Astrocyte (in vitro differentiated cells and primary cell): ENCODE data around the gene CNTN2. TPM values are rescaled to one million over a fixed set of nuclear protein-coding genes. Genes with fewer than 3 reads are reported as not detected.

ENCODE experiments used
- DNase-seq: peaks from one replicate; pipeline ENCODE4 v3.0.0-alpha.2; 2010; ENCODE audit warnings: low read depth
- FAIRE-seq: peaks from 2 replicates; lab custom pipeline; 2011; peaks lifted over from hg19 to GRCh38; lab: Jason Lieb, UNC
- H2AFZ ChIP-seq: 2 replicates; pipeline ENCODE4 v1.6.0; 2012; ENCODE audit warnings: low read depth, low read length, inconsistent platforms
- H3K27ac ChIP-seq: 2 replicates; pipeline ENCODE4 v1.5.1; 2011; ENCODE audit warnings: low read depth, low read length, inconsistent platforms
- H3K27me3 ChIP-seq: 2 replicates; pipeline ENCODE4 v1.6.0; 2011; ENCODE audit warnings: low read length, inconsistent platforms; ENCODE audit not compliant: insufficient read depth
- H3K36me3 ChIP-seq: 2 replicates; pipeline ENCODE4 v1.5.1; 2011; ENCODE audit warnings: low read length, inconsistent platforms; ENCODE audit not compliant: insufficient read depth
- H3K4me1 ChIP-seq: 2 replicates; pipeline ENCODE4 v1.5.1; 2011; ENCODE audit warnings: low read length, inconsistent platforms; ENCODE audit not compliant: insufficient read depth
- H3K4me2 ChIP-seq: 2 replicates; pipeline ENCODE4 v1.6.0; 2012; ENCODE audit warnings: low read length, inconsistent platforms
- H3K4me3 ChIP-seq: 2 replicates; pipeline ENCODE4 v1.5.1; 2011; ENCODE audit warnings: low read depth, mild to moderate bottlenecking, low read length, inconsistent platforms; ENCODE audit not compliant: insufficient read depth
- H3K79me2 ChIP-seq: 2 replicates; pipeline ENCODE4 v1.6.0; 2012; ENCODE audit warnings: mild to moderate bottlenecking, low read length, inconsistent platforms; ENCODE audit not compliant: insufficient read depth
- H3K9ac ChIP-seq: 2 replicates; pipeline ENCODE4 v1.6.0; 2012; ENCODE audit warnings: mild to moderate bottlenecking, low read length, inconsistent platforms
- H3K9me3 ChIP-seq: 2 replicates; pipeline ENCODE4 v1.5.1; 2012; ENCODE audit warnings: low read depth, mild to moderate bottlenecking, low read length, inconsistent platforms; ENCODE audit not compliant: insufficient read depth
- H4K20me1 ChIP-seq: 2 replicates; pipeline ENCODE4 v1.6.0; 2012; ENCODE audit warnings: low read length, inconsistent platforms; ENCODE audit not compliant: insufficient read depth
- H3K27ac Mint-ChIP-seq: one replicate; pipeline ENCODE4 v1.8.0; 2021; ENCODE audit warnings: mild to moderate bottlenecking, mixed read lengths; ENCODE audit not compliant: unreplicated experiment
- H3K27me3 Mint-ChIP-seq: one replicate; pipeline ENCODE4 v1.8.0; 2021; ENCODE audit warnings: low read depth, mixed read lengths; ENCODE audit not compliant: unreplicated experiment
- H3K36me3 Mint-ChIP-seq: one replicate; pipeline ENCODE4 v1.8.0; 2021; ENCODE audit warnings: low read depth, mixed read lengths; ENCODE audit not compliant: unreplicated experiment
- H3K4me1 Mint-ChIP-seq: one replicate; pipeline ENCODE4 v1.8.0; 2021; ENCODE audit warnings: low read depth, mixed read lengths; ENCODE audit not compliant: unreplicated experiment
- H3K4me3 Mint-ChIP-seq: one replicate; pipeline ENCODE4 v1.8.0; 2021; ENCODE audit warnings: mild to moderate bottlenecking, moderate library complexity, mixed read lengths; ENCODE audit not compliant: unreplicated experiment
- H3K9me3 Mint-ChIP-seq: one replicate; pipeline ENCODE4 v1.8.0; 2021; ENCODE audit warnings: mild to moderate bottlenecking, mixed read lengths; ENCODE audit not compliant: unreplicated experiment
- CTCF ChIP-seq: IDR thresholded peaks from 2 replicates; pipeline ENCODE4 v1.5.1; 2011; ENCODE audit warnings: low read depth, mild to moderate bottlenecking, inconsistent platforms, low read length, moderate library complexity; ENCODE audit not compliant: insufficient read depth
- EZH2 ChIP-seq: IDR thresholded peaks from 2 replicates; pipeline ENCODE4 v1.6.1; 2012; ENCODE audit warnings: mild to moderate bottlenecking, low read length, inconsistent platforms; ENCODE audit not compliant: insufficient read depth
- total RNA-seq: library from RNA; stranded (reverse); gene quantifications from 2 replicates; pipeline ENCODE4 v1.2.1, GENCODE V29; 2021

CNTN2 gene
- total RNA-seq, 1 donor from 2014 or later: 0.23 TPM

GRCh38 chr1:205127646-205128045, 84.6 kb downstream of the CNTN2 start:
- H3K9me3 Mint-ChIP-seq: no peaks in the 10 kb centered on the region
- no peaks in the 10 kb centered on the region for H3K36me3 ChIP-seq
- DNase-seq: no peak
- FAIRE-seq: no peak
- H3K27ac Mint-ChIP-seq: no peak overlapping the region
- H3K27me3 ChIP-seq: no peaks in the 10 kb centered on the region
- no peaks in the 10 kb centered on the region for H3K36me3 Mint-ChIP-seq
- H2AFZ ChIP-seq: no peak overlapping the region
- no peaks in the 10 kb centered on the region for H3K79me2 ChIP-seq
- H3K27me3 Mint-ChIP-seq: peaks cover 2% of the 10 kb centered on the region
- no peak overlapping the region for H3K4me3 ChIP-seq
- H3K4me1 ChIP-seq: no peaks in the 10 kb centered on the region
- no peak overlapping the region for H3K27ac ChIP-seq
- no peak for TF ChIP-seq CTCF
- no peak for TF ChIP-seq EZH2
- H3K4me2 ChIP-seq: no peak overlapping the region
- no peak overlapping the region for H3K9ac ChIP-seq
- no peak overlapping the region for H3K4me3 Mint-ChIP-seq
- H3K4me1 Mint-ChIP-seq: peaks cover under 1% of the 10 kb centered on the region
- H3K9me3 ChIP-seq: no peaks in the 10 kb centered on the region
- no peaks in the 10 kb centered on the region for H4K20me1 ChIP-seq

Other genes with a start within 250 kb of the CNTN2 start
- gene NFASC, start 172.3 kb upstream of the CNTN2 start, total RNA-seq: 26.7 and 29.6 TPM in 2 replicates
- gene TMEM81, start 41.2 kb downstream of the CNTN2 start, total RNA-seq: 4.8 and 4.9 TPM in 2 replicates
- 16.2 and 18.7 TPM in 2 replicates for gene RBBP5, start 78.8 kb downstream of the CNTN2 start, total RNA-seq
- 15.2 and 15.4 TPM in 2 replicates for gene DSTYK, start 168.5 kb downstream of the CNTN2 start, total RNA-seq
- gene TMCC2, start 184.7 kb downstream of the CNTN2 start, total RNA-seq: 10.6 and 10.8 TPM in 2 replicates